A204.1 (cell line): ENCODE data around the gene SWAP70.
"Not testable (repeated sequence)": the region's sequence is repeated elsewhere in the genome, so short reads cannot be mapped to it uniquely, and the experiment has no call there.

Experiments
- FAIRE-seq: peaks from 2 replicates; lab custom pipeline; 2012; peaks lifted over from hg19 to GRCh38; lab: Jason Lieb, UNC

Gene SWAP70

DNA sequence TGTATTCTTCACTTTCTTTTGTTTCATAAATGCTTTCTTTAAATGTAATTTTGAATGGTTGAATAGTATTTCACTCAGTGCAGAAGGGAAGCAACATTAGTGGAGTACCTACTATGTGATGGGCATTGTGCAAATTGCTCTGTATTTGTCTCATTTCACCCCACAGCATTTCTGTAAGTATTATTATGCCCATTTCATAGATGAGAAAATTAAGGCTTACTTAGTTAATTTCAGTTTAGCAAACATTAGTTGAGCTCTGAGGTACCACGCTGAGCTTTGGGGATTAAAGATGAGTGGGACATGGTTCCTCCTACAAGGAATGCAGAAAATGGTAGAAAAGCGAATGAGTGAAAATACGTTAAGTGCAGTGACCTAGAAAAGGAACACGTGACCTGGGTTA is 58.1 kb downstream of the SWAP70 start:
- no peak for FAIRE-seq

GRCh38 chr11:9722893-9723292 is 59.0 kb downstream of the SWAP70 start:
- no peak for FAIRE-seq

GRCh38 chr11:9726321-9727022 is 62.6 kb downstream of the SWAP70 start:
- FAIRE-seq = no peak

DNA sequence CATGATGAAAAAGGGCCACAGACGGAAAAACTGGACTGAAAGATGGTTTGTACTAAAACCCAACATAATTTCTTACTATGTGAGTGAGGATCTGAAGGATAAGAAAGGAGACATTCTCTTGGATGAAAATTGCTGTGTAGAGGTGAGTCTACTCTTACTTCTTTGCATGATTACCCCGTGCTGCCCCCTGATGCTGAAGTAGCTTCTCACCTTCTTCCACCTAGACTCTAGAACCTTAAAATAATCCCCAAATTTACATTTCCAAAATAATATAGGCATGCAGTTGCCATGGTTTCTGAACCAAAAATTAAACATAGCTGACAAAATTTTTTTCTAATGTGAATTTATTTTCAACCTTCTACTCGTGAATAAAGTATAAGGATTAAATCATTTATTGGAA is 64.2 kb downstream of the SWAP70 start:
- FAIRE-seq = no peak

DNA sequence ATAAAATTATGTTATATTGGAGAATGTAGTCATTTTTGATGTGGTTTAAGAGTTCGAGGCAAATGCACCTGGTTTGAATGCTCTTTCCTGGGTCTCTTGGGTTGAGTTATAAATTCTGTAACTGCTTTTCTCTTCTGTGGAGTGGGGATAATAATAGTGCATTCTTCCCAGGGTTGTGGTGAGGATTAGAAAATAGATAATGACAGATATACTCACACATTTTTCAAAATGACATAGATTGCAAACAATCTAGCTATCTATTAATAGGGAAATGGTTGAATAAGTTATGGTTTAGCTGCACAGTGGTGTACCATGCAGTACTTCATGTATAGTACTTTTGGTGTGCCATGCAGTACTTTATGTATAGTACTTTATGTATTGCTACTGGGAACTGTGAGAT is 67.4 kb downstream of the SWAP70 start:
- no peak for FAIRE-seq

DNA sequence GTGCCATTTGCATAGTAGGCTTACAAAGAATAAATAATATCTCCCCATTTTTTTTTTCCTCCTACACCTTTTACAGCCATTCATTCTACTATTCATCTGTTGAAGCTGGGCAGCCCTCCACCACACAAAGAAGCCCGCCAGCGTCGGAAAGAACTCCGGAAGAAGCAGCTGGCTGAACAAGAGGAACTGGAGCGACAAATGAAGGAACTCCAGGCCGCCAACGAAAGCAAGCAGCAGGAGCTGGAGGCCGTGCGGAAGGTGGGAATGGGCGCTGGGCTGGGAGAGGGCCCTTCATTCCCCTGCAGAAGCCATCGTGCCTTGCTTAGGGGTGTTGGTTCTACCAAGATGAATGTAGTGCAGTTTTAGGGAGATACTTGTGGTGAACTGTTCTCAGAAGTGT is 68.6 kb downstream of the SWAP70 start:
- no peak for FAIRE-seq

DNA sequence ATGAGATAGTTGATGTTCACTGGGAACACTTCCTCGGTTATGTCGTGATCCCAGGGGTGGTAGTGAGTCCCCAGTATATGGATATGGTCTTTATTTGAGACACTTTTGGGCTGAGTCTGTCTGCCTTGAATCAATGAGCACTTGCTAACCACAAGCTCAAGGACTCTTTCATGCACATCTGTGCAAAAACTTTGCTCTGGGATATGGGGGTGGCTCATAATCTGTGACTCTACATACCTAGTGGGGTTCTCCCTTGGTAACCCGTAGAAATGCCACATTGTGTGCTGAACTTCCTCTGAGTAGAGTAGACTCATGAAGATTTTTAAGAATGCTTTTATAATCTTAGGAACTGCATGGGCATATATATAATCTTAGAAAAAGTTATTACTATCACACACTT is 69.3 kb downstream of the SWAP70 start:
- no peak for FAIRE-seq

GRCh38 chr11:9735236-9735635 is 71.4 kb downstream of the SWAP70 start:
- FAIRE-seq = no peak

GRCh38 chr11:9735919-9736318 is 72.0 kb downstream of the SWAP70 start:
- no peak for FAIRE-seq

DNA sequence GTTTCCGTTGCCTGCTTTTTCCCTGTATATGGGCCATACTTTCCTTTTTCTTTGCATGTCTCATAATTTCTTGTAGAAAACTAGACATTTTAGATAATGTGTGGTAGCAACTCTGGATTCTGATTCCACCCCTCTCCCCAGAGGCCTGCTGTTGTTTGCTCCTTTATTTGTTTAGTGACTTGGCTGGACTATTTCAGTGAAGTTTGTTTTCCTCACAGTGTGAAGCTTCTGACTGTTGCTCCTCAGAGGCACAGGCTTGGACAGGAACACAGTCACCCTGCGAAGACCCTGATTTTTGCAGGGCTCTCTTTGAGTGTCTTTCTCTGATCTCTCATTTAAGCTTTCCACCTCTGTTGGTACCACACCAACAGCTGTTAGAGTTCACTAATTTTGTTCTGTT is 72.5 kb downstream of the SWAP70 start:
- no peak for FAIRE-seq

- no peak for FAIRE-seq
Measured at GRCh38 chr11:9738116-9738515, 74.2 kb downstream of the SWAP70 start.

DNA sequence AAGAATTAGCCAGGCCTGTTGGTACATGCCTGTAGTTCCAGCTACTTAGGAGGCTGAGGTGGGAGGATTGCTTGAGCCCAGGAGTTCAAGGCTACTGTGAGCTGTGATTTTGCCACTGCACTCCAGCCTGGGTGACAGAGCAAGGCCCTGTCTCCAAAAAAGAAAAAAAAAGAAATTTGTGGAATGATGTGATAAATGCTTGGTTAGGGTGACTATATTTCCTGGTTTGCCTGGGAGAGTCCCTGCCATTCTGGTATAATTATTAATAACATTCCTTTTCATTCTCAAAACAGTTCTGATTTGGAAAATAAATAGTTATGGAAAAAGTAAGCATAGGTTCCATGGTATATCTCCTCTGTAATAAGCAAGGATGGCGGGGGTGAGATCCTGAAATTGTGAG is 74.8 kb downstream of the SWAP70 start:
- no peak for FAIRE-seq

- FAIRE-seq = no peak
Measured at GRCh38 chr11:9739123-9739900, 75.4 kb downstream of the SWAP70 start.

DNA sequence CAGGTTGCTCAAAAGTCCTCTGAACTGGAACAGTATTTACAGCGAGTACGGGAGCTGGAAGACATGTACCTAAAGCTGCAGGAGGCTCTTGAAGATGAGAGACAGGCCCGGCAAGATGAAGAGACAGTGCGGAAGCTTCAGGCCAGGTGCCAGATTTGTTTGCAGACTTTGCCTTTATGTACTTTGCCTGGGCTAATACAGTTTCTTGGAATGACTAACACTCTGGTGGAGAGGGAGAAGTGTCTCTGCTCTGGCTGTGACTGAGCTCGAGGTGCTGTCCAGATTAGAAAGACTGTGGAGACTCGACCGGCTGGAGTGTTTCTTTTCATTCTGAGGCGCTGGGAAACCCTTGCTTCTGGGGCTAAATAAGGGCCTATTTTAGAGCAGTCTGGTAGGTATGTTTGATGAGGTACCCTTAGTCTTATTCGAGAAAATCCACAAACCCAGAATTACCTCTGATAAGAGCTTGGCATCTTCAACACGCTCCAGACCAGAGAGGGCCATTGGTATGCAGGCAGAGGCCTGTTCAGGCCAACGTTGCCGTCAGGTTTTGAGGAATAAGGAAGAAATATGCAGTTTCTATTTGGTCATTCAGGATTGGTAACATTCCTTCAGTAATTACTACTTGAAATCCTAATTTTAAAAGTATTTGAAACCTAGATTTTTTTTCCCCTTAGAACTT is 76.5 kb downstream of the SWAP70 start:
- FAIRE-seq = no peak

- no peak for FAIRE-seq
Measured at GRCh38 chr11:9741260-9741659, 77.4 kb downstream of the SWAP70 start.

DNA sequence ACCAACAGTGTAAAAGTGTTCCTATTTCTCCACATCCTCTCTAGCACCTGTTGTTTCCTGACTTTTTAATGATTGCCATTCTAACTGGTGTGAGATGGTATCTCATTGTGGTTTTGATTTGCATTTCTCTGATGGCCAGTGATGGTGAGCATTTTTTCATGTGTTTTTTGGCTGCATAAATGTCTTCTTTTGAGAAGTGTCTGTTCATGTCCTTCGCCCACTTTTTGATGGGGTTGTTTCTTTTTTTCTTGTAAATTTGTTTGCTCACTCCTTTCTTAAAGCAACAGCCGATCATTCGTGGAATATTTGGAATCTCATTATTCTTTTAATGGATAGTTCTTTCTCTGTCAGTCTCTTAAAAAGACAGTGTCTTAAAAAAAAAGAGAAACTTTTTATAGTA is 79.6 kb downstream of the SWAP70 start:
- not testable (repeated sequence) for FAIRE-seq

GRCh38 chr11:9745411-9746211 is 81.7 kb downstream of the SWAP70 start:
- FAIRE-seq = no peak

DNA sequence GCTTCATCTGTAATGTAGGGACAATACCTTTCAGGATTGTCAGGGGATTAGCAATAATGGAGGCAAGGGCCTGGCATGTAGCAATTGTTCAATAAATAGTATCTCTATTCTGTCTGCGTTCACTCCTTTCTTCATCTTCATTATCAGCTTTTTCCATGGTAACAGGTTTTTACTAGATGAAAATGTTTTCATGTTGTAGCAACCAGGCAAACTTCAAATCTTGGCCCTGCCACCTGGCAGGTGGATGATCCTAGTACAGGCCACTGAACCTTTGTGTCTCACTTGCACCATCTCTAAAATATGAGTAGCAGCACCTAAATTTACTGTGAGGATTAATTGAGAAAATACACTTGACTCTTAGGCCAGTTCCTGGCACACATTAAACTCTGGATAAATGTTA is 83.4 kb downstream of the SWAP70 start:
- no peak for FAIRE-seq

DNA sequence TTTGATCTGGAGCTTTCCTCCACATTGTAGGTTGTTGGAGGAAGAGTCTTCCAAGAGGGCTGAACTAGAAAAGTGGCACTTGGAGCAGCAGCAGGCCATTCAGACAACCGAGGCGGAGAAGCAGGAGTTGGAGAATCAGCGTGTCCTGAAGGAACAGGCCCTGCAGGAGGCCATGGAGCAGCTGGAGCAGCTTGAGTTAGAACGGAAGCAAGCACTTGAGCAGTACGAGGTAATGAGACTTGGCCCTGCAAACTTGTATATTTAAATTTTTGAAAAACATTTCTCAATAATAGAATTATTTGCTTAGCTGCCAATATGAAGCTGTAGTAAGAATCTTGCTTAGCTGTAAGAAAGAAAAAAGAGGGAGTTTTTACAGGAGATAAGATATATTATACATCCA is 84.0 kb downstream of the SWAP70 start:
- no peak for FAIRE-seq

GRCh38 chr11:9748361-9748970 is 84.6 kb downstream of the SWAP70 start:
- peak; percentile 19 for FAIRE-seq

GRCh38 chr11:9750551-9750950 is 86.7 kb downstream of the SWAP70 start:
- no peak for FAIRE-seq

DNA sequence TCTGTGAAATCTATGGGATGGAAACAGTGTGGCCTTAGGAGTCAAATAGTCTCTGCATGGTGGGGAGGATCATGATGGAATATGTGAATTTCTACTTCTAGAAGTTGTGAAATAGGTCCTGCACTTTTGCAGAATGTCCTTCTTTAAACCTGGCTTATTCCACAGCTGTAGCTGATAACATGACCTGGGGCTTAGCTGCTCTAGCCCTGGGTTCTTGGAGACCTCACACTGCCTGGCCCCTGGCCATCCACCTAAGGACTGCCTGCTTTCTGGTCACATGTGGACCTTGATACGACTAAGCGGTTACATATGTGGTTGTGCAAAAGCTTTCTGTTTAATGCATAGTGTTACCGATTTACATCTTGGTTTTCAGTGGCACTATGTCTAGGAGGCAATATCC is 88.2 kb downstream of the SWAP70 start:
- no peak for FAIRE-seq
